Natural killer cell treated with Interleukin-12 subunit alpha and Interleukin-12 subunit beta and Interleukin-15 and Interleukin-18, amount 100 ng/mL, for 72 hours (primary cell): ENCODE results near the gene MLNR. TPM values are rescaled to one million over a fixed set of nuclear protein-coding genes. Genes with fewer than 3 reads are reported as not detected.
A peak's percentile ranks its signal among the peaks of the same experiment; 100 is the strongest.

Experiments
- ATAC-seq, 2 donors: fragments of 150-1000 bp; cut with Tn5 transposase in 1 of 2; sonication (Bioruptor Pico), chemical (Tn5 transposase) in 1 of 2; 2 replicates each; pipeline ENCODE4 v1.10.0; 2021
- DNase-seq: peaks from one replicate; pipeline ENCODE4 v3.0.0; 2022; ENCODE audit warnings: low spot score
- H3K27ac Mint-ChIP-seq, 2 donors: 1 replicate in 1 of 2; 2 replicates in 1 of 2; pipeline ENCODE4 v1.8.0; 2022; ENCODE audit warnings: mixed read lengths in 2 of 2, mild to moderate bottlenecking in 1 of 2, moderate library complexity in 1 of 2
- H3K27me3 Mint-ChIP-seq, 2 donors: 1 replicate in 1 of 2; 2 replicates in 1 of 2; pipeline ENCODE4 v1.8.0; 2022; ENCODE audit warnings: mixed read lengths in 2 of 2
- H3K36me3 Mint-ChIP-seq: one replicate; pipeline ENCODE4 v1.8.0; 2022; ENCODE audit warnings: mixed read lengths
- H3K4me1 Mint-ChIP-seq, 2 donors: 1 replicate in 1 of 2; 2 replicates in 1 of 2; pipeline ENCODE4 v1.8.0; 2022; ENCODE audit warnings: low read depth in 2 of 2, mixed read lengths in 2 of 2, mild to moderate bottlenecking in 1 of 2
- H3K4me3 Mint-ChIP-seq: one replicate; pipeline ENCODE4 v1.8.0; 2022; ENCODE audit warnings: mixed read lengths
- H3K9me3 Mint-ChIP-seq: 2 replicates; pipeline ENCODE4 v1.8.0; 2022; ENCODE audit warnings: mixed read lengths
- total RNA-seq, 2 donors: library from RNA; stranded (reverse); gene quantifications; one replicate each; pipeline ENCODE4 v1.2.3, GENCODE V29; 2022

Gene MLNR
- total RNA-seq, result not detected

- no peaks in the 10 kb centered on the region for H3K36me3 Mint-ChIP-seq
- H3K4me3 Mint-ChIP-seq, result peak within 1 kb of the TSS; percentile 72
- no peaks in the 10 kb centered on the region for H3K9me3 Mint-ChIP-seq
- ATAC-seq (peak; percentile 67), DNase-seq (no peak)
- H3K27me3 Mint-ChIP-seq, result peaks cover 46 to 49% of the 10 kb centered on the region in 2 donors
- peaks cover 7% of the 10 kb centered on the region in 2 donors for H3K4me1 Mint-ChIP-seq
- H3K27ac Mint-ChIP-seq, result no peak within 1 kb of the TSS
Measured at GRCh38 chr13:49220036-49220855, at the start of gene MLNR. Gene MLNR, plus strand, starts transcription at chr13:49220338. Its CDS starts 0 bp downstream, at chr13:49220338.

GRCh38 chr13:49171359-49171758, 48.8 kb upstream of the MLNR start:
- Mint-ChIP-seq H3K36me3 (peaks cover 13% of the 10 kb centered on the region), H3K4me1 (peaks cover 0 to 1% of the 10 kb centered on the region in 2 donors), H3K27ac (no peak overlapping the region), H3K4me3 (no peak overlapping the region), H3K27me3 (no peaks in the 10 kb centered on the region), H3K9me3 (no peaks in the 10 kb centered on the region)
- ATAC-seq, result no peak
- DNase-seq, result no peak

- Mint-ChIP-seq H3K9me3 (no peaks in the 10 kb centered on the region), H3K4me1 (no peaks in the 10 kb centered on the region), H3K27me3 (no peaks in the 10 kb centered on the region), H3K4me3 (no peak overlapping the region), H3K36me3 (peaks cover 22% of the 10 kb centered on the region), H3K27ac (no peak overlapping the region)
- ATAC-seq (peak in 1 of 2 donors; percentile 72), DNase-seq (no peak)
Measured at GRCh38 chr13:49183672-49184325, 36.3 kb upstream of the MLNR start.

GRCh38 chr13:49184621-49185020, 35.5 kb upstream of the MLNR start:
- Mint-ChIP-seq H3K27me3 (no peaks in the 10 kb centered on the region), H3K9me3 (no peaks in the 10 kb centered on the region), H3K27ac (no peak overlapping the region), H3K4me1 (no peaks in the 10 kb centered on the region), H3K36me3 (peaks cover 22% of the 10 kb centered on the region), H3K4me3 (no peak overlapping the region)
- DNase-seq (no peak), ATAC-seq (no peak)

DNA sequence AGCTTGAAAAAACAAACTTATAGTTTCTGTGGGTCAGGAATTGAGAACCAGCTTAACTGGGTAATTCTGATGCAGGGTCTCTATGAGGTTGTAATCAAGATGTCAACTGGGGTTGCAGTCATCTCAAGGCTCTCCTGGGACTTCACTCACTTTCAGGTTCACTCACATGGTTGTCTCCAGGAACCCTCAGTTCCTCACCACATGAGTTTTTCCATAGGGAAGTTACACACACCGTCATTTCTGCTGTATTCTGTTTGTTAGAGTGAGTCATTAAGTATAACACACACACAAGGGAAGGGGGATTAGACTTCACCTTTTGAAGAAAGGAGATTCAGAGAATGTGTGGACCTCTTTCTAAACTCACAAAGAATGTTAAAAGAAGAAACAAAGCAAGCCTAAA, 34.9 kb upstream of the MLNR start:
- DNase-seq, result no peak
- ATAC-seq, result no peak
- Mint-ChIP-seq H3K27ac (no peak overlapping the region), H3K4me1 (no peaks in the 10 kb centered on the region), H3K9me3 (no peaks in the 10 kb centered on the region), H3K4me3 (no peak overlapping the region), H3K27me3 (no peaks in the 10 kb centered on the region), H3K36me3 (peaks cover 22% of the 10 kb centered on the region)

GRCh38 chr13:49190901-49191300, 29.2 kb upstream of the MLNR start:
- no peaks in the 10 kb centered on the region for H3K4me1 Mint-ChIP-seq

DNA sequence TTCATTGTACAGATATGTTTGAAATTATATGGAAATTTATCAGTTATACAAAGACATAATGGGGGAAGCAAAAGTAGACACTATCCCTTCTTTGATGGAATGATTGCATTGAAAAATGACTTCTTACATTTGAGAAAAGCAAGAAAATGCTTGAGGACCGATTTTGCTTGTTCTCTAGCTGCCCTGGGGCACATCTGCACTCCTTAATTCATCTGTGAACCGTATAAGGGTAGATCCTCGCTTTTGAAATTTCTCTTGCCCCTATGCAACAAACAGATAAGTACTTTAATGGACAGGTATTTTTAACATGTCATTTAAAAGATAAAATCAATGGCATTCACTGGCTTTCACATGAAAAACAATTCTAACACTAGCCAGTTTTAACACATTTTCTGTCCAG, 13.5 kb upstream of the MLNR start:
- no peak overlapping the region for H3K4me3 Mint-ChIP-seq
- peaks cover 12% of the 10 kb centered on the region for H3K36me3 Mint-ChIP-seq
- ATAC-seq (no peak), DNase-seq (no peak)
- H3K27ac Mint-ChIP-seq, result no peak overlapping the region
- no peaks in the 10 kb centered on the region for H3K9me3 Mint-ChIP-seq
- peaks cover 0 to 3% of the 10 kb centered on the region in 2 donors for H3K4me1 Mint-ChIP-seq
- H3K27me3 Mint-ChIP-seq, result no peaks in the 10 kb centered on the region

More at GRCh38 chr13:49190901-49191300, 29.2 kb upstream of the MLNR start:
- no peak for DNase-seq
- Mint-ChIP-seq H3K36me3 (peaks cover 16% of the 10 kb centered on the region), H3K27ac (no peak overlapping the region), H3K9me3 (no peaks in the 10 kb centered on the region), H3K4me3 (no peak overlapping the region), H3K27me3 (no peaks in the 10 kb centered on the region)
- ATAC-seq, result no peak

DNA sequence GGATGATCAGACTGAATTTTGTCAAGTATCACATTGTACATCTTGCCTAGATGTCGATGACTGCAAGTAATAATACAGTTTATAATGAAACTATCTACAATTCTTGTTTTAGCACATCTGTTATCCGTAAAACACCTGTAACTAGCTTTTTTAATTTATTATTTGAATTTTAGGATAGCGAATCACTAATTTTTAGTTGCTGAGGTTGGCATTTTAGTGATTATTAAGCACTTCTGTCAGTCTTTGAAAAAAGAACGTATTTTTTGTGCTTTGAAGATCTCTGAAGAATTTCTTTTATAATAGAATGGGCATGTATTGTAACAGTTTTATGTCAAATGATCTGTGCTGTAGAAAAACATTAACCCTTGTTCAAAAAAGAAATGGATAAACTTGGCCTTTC, 11.5 kb upstream of the MLNR start:
- no peaks in the 10 kb centered on the region for H3K27me3 Mint-ChIP-seq
- no peak overlapping the region for H3K4me3 Mint-ChIP-seq
- ATAC-seq (no peak), DNase-seq (no peak)
- H3K27ac Mint-ChIP-seq, result no peak overlapping the region
- peaks cover 9% of the 10 kb centered on the region for H3K36me3 Mint-ChIP-seq
- H3K4me1 Mint-ChIP-seq, result peaks cover under 1 to 3% of the 10 kb centered on the region in 2 donors
- H3K9me3 Mint-ChIP-seq, result no peaks in the 10 kb centered on the region

DNA sequence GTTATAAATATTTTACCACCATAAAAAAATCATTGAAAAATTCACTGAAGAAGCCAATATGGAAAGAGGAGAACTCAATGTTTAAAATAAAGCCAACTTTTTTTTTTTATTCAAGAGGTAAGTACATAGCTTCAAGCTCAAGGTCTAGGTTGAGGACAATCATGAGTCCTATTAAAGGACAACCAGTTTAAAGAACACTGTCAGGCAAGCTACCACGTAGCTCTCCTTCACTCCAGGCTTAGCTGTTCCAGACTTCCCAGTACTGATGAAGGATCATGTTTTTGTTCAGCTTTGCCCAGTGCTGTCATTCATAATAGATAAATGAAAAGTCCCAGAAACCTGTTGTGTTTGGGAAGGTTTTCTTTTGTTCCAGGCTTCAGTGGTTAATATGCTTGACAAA, 10.0 kb upstream of the MLNR start:
- DNase-seq, result no peak
- H3K27me3 Mint-ChIP-seq, result no peaks in the 10 kb centered on the region
- peaks cover under 1% of the 10 kb centered on the region for H3K36me3 Mint-ChIP-seq
- H3K9me3 Mint-ChIP-seq, result no peaks in the 10 kb centered on the region
- no peak overlapping the region for H3K27ac Mint-ChIP-seq
- ATAC-seq, result no peak
- H3K4me3 Mint-ChIP-seq, result no peak overlapping the region
- H3K4me1 Mint-ChIP-seq, result peaks cover 11% of the 10 kb centered on the region in 2 donors

DNA sequence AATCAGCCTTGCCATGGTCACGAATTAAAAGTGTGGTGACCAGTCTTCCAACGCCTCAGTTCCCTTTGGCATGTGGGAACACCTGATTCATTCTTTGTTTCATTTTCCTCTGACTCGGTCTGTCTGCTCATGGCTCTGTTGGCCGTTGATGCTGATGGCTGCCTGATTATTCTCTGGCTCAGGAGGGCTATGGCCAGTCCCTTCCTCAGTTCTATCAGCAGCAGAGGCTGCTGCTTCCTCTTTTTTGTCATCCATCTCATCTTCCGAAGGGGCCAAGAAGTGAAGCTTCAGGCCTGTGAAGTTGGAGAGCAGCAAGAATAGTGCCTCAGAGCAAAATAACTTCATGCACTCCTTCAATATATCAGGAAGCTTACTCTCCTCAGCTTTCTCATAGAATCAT, 9.5 kb upstream of the MLNR start:
- Mint-ChIP-seq H3K27ac (no peak overlapping the region), H3K9me3 (no peaks in the 10 kb centered on the region), H3K36me3 (no peaks in the 10 kb centered on the region), H3K4me1 (peaks cover 14% of the 10 kb centered on the region in 2 donors), H3K27me3 (no peaks in the 10 kb centered on the region), H3K4me3 (no peak overlapping the region)
- DNase-seq, result no peak
- ATAC-seq, result no peak

DNA sequence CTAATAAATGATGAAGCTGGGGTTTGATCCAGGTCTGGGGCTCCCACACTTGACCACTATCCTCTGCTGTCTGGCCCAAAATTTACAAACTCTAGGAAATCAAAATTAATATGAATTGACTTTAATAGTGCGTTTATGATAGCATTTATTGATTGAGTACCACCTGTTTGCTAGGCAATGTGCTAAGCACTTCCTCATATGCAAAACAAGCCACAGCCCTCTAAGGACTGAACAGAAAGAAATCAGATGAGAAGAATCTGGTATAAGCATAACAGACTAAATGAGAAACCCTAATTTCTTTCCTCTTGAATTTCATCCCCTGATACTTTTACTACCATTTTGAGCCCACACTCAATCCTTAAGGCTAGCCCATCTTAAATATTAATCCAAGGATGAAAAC, 6.6 kb upstream of the MLNR start:
- no peak for ATAC-seq
- no peak overlapping the region for H3K4me3 Mint-ChIP-seq
- peaks cover 14% of the 10 kb centered on the region in 2 donors for H3K4me1 Mint-ChIP-seq
- no peak for DNase-seq
- H3K27me3 Mint-ChIP-seq, result peaks cover 13 to 16% of the 10 kb centered on the region in 2 donors
- H3K36me3 Mint-ChIP-seq, result no peaks in the 10 kb centered on the region
- no peaks in the 10 kb centered on the region for H3K9me3 Mint-ChIP-seq
- no peak overlapping the region for H3K27ac Mint-ChIP-seq

- no peaks in the 10 kb centered on the region for H3K9me3 Mint-ChIP-seq
- ATAC-seq, result no peak
- H3K4me1 Mint-ChIP-seq, result peaks cover 15% of the 10 kb centered on the region in 2 donors
- DNase-seq, result no peak
- H3K4me3 Mint-ChIP-seq, result no peak overlapping the region
- H3K27ac Mint-ChIP-seq, result peak overlapping the region in 1 of 2 donors; percentile 73
- no peaks in the 10 kb centered on the region for H3K36me3 Mint-ChIP-seq
- peaks cover 20 to 23% of the 10 kb centered on the region in 2 donors for H3K27me3 Mint-ChIP-seq
Measured at GRCh38 chr13:49213997-49214916, 5.9 kb upstream of the MLNR start.

DNA sequence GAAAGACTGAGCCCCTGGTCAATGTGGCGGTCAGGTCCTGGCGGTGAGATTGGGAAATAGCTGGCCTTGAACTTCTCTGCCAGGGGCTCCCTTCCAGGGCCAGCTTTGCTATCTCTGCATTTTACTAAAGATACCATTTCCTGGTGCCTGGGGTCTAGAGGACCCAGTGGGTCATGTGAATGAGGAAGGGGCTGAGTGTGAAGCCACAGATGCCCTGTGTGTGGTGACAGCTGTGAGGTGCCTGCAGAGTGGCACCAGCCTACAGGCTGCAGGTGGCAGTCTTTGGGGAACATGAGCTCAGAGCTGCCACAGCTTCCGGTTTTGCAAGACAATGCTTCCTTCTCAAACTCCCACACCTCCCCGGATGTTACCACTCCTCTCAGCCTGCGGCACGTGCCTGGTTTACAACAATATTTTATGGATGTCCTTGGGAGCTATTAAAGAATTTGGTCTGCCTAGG, 5.2 kb upstream of the MLNR start:
- peak overlapping the region in 1 of 2 donors; percentile 73 for H3K27ac Mint-ChIP-seq
- DNase-seq (peak; percentile 63), ATAC-seq (peak; percentile 78)
- no peaks in the 10 kb centered on the region for H3K9me3 Mint-ChIP-seq
- H3K36me3 Mint-ChIP-seq, result no peaks in the 10 kb centered on the region
- H3K27me3 Mint-ChIP-seq, result peaks cover 26 to 28% of the 10 kb centered on the region in 2 donors
- no peak overlapping the region for H3K4me3 Mint-ChIP-seq
- peaks cover 17 to 19% of the 10 kb centered on the region in 2 donors for H3K4me1 Mint-ChIP-seq
